GM18519 (cell line): Measurements from ENCODE around the gene DPYD.
"Not testable (repeated sequence)": the region's sequence is repeated elsewhere in the genome, so short reads cannot be mapped to it uniquely, and the experiment has no call there.

ENCODE experiments used
- ATAC-seq: cut with Tn5 transposase; IDR thresholded peaks from one replicate; pipeline ENCODE4 v1.9.1; 2021; ENCODE audit warnings: mild to moderate bottlenecking, moderate library complexity; ENCODE audit not compliant: unreplicated experiment, low FRiP score

Gene DPYD

GRCh38 chr1:97383797-97384196 is 537.0 kb downstream of the DPYD start:
- no peak for ATAC-seq

GRCh38 chr1:97382206-97382605 is 538.6 kb downstream of the DPYD start:
- ATAC-seq, result no peak

GRCh38 chr1:97379387-97380075 is 541.3 kb downstream of the DPYD start:
- no peak for ATAC-seq

GRCh38 chr1:97378596-97378995 is 542.2 kb downstream of the DPYD start:
- ATAC-seq, result no peak

- no peak for ATAC-seq
Observed at GRCh38 chr1:97377432-97378034, 543.3 kb downstream of the DPYD start.

GRCh38 chr1:97373000-97373399 is 547.8 kb downstream of the DPYD start:
- no peak for ATAC-seq

GRCh38 chr1:97372531-97372930 is 548.3 kb downstream of the DPYD start:
- ATAC-seq, result no peak

- no peak for ATAC-seq
Observed at GRCh38 chr1:97368296-97368695, 552.5 kb downstream of the DPYD start.

GRCh38 chr1:97366984-97367383 is 553.9 kb downstream of the DPYD start:
- ATAC-seq, result no peak

- no peak for ATAC-seq
Observed at GRCh38 chr1:97365026-97365425, 555.8 kb downstream of the DPYD start.

GRCh38 chr1:97364086-97364485 is 556.7 kb downstream of the DPYD start:
- ATAC-seq, result no peak

- ATAC-seq, result no peak
Observed at GRCh38 chr1:97356309-97356708, 564.5 kb downstream of the DPYD start.

GRCh38 chr1:97352936-97353382 is 567.9 kb downstream of the DPYD start:
- ATAC-seq, result no peak

- no peak for ATAC-seq
Observed at GRCh38 chr1:97351846-97352245, 569.0 kb downstream of the DPYD start.

- ATAC-seq, result no peak
Observed at GRCh38 chr1:97350662-97351061, 570.2 kb downstream of the DPYD start.

- no peak for ATAC-seq
Observed at GRCh38 chr1:97350241-97350640, 570.6 kb downstream of the DPYD start.

- ATAC-seq, result not testable (repeated sequence)
Observed at GRCh38 chr1:97349794-97350193, 571.0 kb downstream of the DPYD start.

GRCh38 chr1:97348599-97349265 is 572.1 kb downstream of the DPYD start:
- ATAC-seq, result no peak

- no peak for ATAC-seq
Observed at GRCh38 chr1:97340951-97341350, 579.9 kb downstream of the DPYD start.

- no peak for ATAC-seq
Observed at GRCh38 chr1:97338347-97338746, 582.5 kb downstream of the DPYD start.

GRCh38 chr1:97337250-97338030 is 583.4 kb downstream of the DPYD start:
- no peak for ATAC-seq
